DND-41 (cell line): Measurements from ENCODE around the gene SLC7A7.

ENCODE experiments used
- CTCF ChIP-seq: IDR thresholded peaks from 2 replicates; pipeline ENCODE4 v1.5.1; 2012; ENCODE audit warnings: borderline replicate concordance, low read length, moderate library complexity, mild to moderate bottlenecking; ENCODE audit not compliant: poor library complexity, severe bottlenecking; ENCODE audit errors: extremely low read depth
- EZH2 ChIP-seq: IDR thresholded peaks from 3 replicates; pipeline ENCODE4 v1.6.1; 2012; ENCODE audit warnings: borderline replicate concordance, low read depth, mild to moderate bottlenecking, moderate library complexity, low read length, inconsistent platforms; ENCODE audit not compliant: severe bottlenecking

DNA sequence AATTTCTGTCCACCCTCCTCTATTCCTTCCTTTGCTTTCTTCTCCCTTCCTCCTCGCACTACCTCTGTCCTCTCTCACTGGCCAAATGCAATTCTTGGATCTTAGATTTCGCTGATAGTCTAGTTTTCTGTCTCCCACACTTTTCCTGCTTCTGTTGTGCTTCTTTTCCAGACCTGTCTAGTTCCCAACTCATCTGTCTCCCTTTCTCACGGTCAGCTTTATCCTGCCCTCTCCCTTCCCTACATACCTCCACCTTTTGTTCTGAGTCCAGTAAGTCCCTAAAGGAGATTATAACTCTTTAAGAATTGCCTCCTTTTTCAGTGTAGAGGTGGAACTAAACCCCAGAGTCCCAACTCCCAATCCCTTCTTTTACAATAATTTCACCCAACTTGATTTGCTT, 20.3 kb upstream of the SLC7A7 start:
- TF ChIP-seq CTCF (no peak), EZH2 (no peak)
